Pulmonary artery endothelial cell (primary cell): ENCODE data around the gene STEAP3. TPM values are rescaled to one million over a fixed set of nuclear protein-coding genes. Genes with fewer than 3 reads are reported as not detected.

Experiments used
- DNase-seq: peaks from one replicate; pipeline ENCODE4 v3.0.0-alpha.2; 2011; ENCODE audit warnings: low read depth, low spot score
- total RNA-seq: library from RNA; depleted of rRNA; stranded (reverse); fragments of >200 nt; gene quantifications from 2 replicates; pipeline ENCODE4 v1.2.3, GENCODE V29; 2014

STEAP3 gene
- total RNA-seq, 1 donor from 2014 or later: 23.7 TPM

DNA sequence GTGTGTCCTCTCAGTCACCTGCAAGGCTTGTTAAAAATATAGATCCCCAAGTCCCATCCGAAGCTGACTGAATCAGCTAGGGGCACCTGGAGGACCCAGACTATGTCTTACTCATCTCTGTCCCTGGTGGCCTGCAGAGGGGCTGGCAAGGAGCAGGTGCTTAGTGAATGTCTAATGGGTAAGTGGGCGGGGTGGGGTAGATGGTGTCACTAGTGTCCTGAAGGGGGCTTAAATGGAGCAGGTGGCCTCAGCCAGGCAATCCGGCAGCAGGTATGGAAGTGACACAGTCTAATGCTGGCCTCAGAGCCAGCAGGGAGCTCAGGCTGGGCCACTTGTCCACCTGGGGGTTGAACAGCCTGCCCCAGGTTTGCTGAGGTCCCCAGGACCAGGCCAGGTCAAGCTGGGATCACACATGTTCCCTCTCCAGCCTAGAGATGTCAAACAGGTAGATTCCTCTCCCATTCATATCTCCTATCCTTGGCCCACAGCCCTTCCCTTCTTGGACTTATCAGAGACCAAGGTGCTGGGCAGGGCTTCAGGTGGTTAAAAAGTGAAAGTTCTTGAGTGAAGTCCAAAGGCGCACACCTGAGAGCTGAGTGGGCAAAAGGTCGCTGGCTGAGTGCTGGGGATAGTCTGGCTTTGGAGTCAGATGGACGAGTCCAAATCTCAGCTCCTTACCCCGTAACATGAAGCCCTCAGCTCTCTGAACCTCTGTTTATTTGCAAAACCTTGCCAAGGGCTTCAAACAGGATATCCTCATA lies 1.7 kb downstream of the STEAP3 start:
- DNase-seq: no peak

- no peak for DNase-seq
Observed at GRCh38 chr2:119225926-119226325, 2.3 kb downstream of the STEAP3 start.

DNA sequence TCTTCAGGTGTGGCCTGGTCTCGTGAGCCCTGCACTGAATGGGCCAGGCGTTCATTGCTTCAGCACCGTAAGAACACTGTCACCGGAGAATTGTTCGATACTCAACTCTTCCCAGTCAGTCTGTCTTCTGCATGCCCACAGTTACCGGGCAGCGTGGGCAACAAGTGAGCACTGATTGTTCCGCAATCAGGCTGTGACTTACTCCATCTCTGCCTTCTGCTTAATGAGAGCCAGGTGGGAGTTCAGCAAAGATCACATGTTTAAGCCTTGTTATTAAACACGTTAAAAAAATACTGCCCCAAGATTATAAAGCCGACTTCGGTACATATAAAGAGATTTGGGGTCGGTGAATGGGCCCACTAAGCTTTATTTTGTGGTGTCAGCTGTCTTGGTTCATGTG lies 3.7 kb downstream of the STEAP3 start:
- no peak for DNase-seq

GRCh38 chr2:119228136-119228535 lies 4.5 kb downstream of the STEAP3 start:
- no peak for DNase-seq

DNA sequence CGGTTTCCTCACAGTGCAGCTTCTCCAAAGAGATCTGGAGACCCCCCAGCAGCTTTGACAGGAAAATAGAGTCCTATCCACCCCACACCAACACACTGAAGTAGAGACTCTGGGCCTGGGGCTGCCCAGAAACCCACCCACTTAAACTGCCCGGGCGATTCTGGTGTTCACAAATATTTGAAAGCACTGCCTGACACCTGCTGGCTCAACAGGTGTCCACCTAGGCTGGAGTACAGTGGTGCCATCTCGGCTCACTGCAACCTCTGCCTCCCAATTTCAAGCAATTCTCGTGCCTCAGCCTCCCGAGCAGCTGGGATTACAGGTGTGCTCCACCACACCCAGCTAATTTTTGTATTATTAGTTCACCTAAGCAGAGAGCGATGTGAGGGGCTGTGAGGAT lies 5.3 kb downstream of the STEAP3 start:
- DNase-seq: no peak

- DNase-seq: no peak
Observed at GRCh38 chr2:119229716-119230115, 6.1 kb downstream of the STEAP3 start.

DNA sequence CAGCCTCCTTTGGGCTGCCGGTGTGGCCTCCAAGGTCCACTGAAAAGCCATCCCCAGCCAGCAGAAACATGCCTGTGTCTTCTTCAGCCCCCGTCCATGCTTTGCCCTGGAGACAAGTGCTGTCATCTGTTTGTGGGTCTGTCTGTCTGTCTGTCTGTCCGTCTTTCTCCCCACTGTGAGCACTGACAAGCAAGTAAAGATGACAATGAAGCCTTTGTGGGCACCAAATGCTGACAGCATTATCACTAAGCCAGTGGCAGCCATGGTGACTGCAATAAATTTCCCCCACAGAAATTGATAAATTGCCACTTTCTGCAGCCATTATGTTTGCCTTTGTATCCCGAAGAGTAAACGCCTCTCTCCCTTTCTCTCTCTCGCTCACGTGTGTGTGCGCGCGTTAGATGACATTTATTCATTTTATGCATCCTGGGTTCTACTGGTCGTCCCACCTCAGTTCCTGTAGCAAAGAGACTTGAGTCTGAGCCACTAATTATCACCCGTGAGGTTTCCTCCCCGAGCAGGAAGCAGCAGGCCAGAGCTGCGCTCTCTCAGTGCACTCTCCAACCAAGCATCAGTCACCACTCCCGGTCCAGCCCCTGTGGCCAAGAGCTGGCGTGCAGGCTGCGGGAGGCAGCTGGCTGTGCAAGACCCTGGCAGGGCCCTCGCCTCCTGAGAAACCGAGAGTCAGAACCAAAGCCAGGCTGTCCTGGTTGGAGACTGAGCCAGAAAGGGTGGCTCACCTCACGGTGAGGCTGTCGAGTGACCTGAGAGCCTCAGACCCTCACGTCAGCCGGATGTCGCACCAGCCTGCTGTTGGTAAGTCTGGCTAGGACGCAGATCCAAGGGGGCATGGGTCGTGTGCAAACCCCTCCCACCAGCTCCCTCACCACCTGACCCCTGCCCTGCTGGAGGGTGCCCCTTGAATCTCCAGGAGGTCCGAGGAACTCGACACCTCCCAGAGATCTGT lies 6.9 kb downstream of the STEAP3 start:
- DNase-seq: no peak

DNA sequence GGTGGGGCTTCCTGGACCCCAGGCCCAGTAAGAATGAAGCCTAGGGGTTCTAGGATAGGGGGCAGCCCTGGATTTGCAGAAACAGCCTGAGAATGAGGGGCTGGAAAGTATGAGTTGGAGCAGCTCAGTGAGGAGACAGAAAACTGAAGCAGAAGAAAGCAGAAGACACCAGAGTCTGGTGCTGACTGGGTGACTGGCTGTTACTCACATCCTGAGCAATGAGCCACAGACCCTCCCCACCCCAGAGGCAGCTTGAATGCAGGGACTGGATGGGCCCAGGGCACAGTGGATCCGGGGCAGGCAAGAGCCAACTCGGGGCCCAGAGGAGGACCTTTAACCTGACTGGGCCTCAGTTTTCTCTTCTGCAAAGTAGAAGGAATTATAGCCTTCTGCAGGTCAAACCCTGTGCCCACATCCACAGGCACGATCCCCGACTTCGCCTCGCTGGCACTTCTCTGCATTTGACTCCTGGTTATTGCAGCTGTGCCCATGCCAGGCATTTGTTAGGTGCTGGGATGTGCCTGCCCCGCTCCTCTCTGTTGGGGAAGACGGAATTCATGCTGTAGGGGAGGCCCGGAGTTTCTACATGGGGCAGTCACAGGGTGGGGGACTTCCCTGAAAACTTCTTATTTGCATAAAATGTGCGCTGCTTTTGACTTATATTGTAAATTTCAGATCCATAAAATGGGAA lies 8.5 kb downstream of the STEAP3 start:
- no peak for DNase-seq

- DNase-seq: no peak
Observed at GRCh38 chr2:119232666-119232993, 9.0 kb downstream of the STEAP3 start.

DNA sequence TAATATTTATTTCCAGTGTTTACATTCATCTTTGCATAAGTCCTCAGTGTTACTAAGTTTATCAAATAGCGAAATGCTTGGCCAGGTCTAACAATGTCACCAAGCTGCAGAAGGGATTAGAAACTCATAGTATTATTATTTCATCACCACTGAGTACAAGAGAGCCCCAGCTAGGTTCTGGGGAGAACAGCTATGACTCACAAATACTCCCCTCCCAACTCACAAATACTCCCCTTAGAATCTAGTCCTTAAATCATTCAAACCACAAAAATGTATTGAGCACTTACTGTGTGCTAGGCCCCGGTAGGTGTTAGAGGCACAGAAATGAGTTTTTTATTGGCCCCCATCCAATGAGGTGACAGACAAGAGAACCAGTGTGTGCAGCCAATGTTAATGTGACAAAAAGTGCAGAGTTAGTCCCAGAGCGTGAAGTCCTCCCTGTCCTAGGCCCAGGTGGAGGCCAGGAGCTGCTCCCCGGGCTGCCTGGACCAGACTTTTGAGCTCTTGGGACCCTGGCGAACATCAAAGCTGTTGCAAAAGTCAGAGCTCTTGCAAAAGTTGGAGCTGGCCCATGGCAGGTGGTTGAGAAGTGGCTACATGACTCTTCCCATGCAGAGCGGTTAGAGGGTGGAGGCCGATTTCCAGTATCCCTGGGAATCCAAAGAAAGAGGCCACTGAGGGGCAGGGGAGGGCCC lies 9.8 kb downstream of the STEAP3 start:
- no peak for DNase-seq

- no peak for DNase-seq
Observed at GRCh38 chr2:119234021-119235019, 10.7 kb downstream of the STEAP3 start.

GRCh38 chr2:119236796-119237195 lies 13.2 kb downstream of the STEAP3 start:
- DNase-seq: no peak

DNA sequence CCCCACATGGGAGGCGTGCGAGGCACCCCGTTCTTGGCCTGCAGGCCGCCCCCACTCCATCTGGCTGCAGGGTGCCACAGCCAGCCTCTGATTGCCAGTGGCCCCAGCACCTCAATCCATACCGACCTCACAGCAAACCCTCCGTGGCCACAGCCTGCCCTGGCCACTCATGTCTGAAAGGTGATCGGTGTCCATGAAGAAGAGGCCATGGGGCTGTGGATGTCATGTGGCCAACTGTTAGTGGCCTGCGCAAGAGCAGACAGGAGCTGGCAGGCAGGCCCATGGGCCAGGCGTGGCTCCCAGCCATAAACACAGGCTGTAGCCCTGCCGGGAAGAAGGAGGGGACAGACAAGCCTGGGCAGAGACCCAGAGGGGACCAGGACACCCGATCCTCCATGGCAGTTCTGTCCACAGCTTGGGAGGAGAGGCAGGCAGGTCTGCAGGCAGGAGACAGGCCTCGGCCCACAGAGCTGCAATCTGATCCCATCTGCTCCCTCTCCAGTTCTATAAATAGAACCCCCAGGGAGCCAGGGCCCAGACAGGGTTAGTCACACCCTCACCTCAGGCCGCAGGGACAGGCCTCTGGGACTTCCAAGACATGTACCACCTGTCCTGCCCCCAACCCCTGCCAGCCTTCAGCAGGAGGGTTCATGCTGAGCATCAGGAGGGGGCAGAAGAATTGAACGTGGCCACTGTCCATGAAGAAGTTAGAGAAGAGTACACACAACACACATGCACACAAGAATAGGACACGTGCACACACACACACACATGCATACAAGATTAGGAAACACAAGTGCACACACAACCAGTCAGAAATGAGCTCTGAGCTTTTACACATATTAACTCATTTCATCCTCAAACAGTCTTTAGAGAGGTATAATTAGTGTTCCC lies 16.9 kb downstream of the STEAP3 start:
- DNase-seq: no peak

DNA sequence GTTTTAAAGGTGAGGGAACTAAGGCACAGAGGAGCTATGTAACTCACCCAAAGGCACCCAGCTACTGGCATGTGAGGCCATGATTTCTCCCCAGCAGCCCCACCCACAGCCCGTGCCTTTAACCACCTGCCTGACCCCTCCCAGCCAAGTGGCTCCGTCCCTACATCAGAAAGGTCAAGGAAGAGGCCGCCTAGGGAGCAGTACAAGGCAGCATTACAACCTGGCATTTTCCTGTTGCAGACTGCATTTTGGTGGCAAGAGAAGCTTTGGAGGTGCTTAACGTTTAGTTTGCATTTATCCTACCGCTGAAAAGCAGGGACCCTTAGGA lies 17.5 kb downstream of the STEAP3 start:
- DNase-seq: no peak

DNA sequence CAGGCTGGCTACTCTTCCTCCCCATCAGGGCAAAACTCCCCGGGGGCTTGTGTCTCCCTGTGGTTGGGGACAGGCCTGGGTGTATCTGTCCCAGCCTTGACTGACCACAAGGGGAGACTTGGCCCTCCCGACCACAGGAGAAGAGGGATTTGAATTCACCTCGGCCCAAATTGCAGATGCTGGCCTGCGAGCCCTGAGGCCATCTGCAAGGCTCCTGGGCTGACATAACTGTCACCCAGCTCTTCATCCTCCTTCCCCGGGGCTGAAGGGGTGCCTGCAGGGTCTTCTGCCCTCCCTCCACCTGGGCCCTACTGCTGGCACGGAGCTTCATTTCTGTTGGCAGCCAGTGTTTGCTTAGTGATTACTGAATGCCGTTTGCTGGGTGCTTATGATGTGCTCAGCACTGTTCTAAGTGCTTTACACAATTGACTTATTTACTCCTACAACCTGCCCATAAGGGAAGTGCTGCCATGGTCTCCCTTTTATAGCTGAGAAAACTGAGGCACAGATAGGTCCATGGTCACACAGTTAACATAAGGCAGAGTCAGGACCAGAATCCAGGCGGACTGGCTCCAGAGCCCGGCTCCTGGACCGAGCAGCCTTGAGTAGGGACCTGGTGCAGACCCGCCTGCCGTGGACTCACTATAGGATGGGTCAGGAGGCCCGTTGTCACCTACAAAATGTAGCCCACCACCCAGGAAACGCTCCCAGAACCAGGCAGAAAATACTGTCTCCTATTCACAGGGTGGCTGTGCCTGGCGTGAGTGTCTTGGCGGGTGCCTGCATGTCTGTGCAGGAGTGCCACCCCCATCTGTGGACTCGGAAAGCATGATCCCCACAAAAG lies 18.9 kb downstream of the STEAP3 start:
- no peak for DNase-seq

- no peak for DNase-seq
Observed at GRCh38 chr2:119243621-119244020, 20.0 kb downstream of the STEAP3 start.

DNA sequence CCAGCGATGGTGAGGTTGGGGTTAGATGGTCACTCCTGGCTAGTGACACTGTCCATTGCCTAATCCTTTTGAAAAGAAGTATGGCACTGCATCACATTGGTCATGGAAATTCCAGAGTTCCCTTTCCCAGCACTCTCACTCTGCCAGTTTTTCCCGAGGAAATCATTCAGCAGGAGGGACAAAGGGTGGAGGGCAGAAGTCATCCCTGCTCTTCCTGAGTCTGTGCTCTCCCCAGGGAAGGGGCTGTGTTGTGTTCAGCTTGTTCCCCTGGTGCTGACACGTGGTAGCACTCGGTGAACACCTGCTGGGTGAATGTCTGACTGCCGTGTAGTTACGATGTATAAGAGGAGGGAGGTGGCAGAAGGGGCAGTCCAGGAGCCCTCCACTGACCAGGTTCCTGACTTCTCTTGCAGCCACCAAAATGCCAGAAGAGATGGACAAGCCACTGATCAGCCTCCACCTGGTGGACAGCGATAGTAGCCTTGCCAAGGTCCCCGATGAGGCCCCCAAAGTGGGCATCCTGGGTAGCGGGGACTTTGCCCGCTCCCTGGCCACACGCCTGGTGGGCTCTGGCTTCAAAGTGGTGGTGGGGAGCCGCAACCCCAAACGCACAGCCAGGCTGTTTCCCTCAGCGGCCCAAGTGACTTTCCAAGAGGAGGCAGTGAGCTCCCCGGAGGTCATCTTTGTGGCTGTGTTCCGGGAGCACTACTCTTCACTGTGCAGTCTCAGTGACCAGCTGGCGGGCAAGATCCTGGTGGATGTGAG lies 21.6 kb downstream of the STEAP3 start:
- no peak for DNase-seq

GRCh38 chr2:119245841-119246230 lies 22.2 kb downstream of the STEAP3 start:
- no peak for DNase-seq
